SH-SY5Y (cell line): ENCODE measurements around the gene RIC8A.

ENCODE experiments used
- GATA2 ChIP-seq: IDR thresholded peaks from 2 replicates; pipeline ENCODE4 v1.6.1; 2011; ENCODE audit warnings: mild to moderate bottlenecking, low read depth, low read length
- GATA3 ChIP-seq: IDR thresholded peaks from 2 replicates; pipeline ENCODE4 v1.6.1; 2011; ENCODE audit warnings: low read depth, mild to moderate bottlenecking, low read length, moderate library complexity

DNA sequence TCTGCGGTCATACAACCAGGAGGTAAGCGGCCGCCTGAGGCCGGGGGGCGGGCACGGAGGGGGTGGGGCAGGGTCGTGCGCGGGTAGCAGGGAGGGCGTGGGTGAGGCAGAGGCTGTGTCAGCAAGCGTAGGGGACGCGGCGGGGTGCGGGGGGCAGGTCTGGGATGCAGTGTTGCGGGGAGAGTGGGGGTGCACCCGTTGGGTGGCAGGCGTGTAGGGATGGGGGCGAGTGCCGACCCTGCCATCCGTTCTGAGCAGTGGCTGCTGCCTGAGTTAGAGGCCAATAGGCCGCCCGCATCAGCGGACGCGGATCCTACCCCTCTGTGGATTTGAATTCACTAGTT, 1.4 kb downstream of the RIC8A start:
- TF ChIP-seq GATA2 (no peak), GATA3 (no peak)
